ENCODE measurements around the gene LONP1.

DNA sequence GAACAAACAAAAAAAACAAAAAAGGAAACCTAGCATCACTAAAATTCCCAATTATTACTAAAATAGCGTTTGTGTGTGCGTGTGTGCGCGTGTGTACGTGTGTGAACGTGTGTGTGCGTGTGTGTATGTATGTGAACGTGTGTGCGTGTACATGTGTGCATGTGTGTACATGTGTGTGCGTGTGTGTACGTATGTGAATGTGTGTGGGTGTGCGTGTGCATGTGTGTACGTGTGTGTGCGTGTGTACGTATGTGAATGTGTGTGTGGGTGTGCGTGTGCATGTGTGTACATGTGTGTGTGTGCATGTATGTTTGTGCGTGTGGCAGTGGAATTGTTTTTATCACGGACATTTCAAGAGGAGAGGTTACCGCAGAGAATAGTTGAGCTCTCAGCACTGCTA lies 22.1 kb upstream of the LONP1 start:
- TF ChIP-seq, protein P1, sequence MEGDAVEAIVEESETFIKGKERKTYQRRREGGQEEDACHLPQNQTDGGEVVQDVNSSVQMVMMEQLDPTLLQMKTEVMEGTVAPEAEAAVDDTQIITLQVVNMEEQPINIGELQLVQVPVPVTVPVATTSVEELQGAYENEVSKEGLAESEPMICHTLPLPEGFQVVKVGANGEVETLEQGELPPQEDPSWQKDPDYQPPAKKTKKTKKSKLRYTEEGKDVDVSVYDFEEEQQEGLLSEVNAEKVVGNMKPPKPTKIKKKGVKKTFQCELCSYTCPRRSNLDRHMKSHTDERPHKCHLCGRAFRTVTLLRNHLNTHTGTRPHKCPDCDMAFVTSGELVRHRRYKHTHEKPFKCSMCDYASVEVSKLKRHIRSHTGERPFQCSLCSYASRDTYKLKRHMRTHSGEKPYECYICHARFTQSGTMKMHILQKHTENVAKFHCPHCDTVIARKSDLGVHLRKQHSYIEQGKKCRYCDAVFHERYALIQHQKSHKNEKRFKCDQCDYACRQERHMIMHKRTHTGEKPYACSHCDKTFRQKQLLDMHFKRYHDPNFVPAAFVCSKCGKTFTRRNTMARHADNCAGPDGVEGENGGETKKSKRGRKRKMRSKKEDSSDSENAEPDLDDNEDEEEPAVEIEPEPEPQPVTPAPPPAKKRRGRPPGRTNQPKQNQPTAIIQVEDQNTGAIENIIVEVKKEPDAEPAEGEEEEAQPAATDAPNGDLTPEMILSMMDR (IDR thresholded peaks at IDR 0.05) = no peak
- TF ChIP-seq POLR2A (IDR thresholded peaks at IDR 0.05) = no peak

Measured in Peyer's patch (tissue), 4 donors.